ENCODE results near the gene FRMD1.

Gene FRMD1

GRCh38 chr6:168110437-168110836 lies 31.4 kb upstream of the FRMD1 start:
- DNase-seq (ENCODE audit: low spot score) = no peak

GRCh38 chr6:168109171-168109570 lies 30.2 kb upstream of the FRMD1 start:
- DNase-seq (ENCODE audit: low spot score) = no peak

GRCh38 chr6:168107191-168107983 lies 28.4 kb upstream of the FRMD1 start:
- DNase-seq (ENCODE audit: low spot score) = no peak

GRCh38 chr6:168106633-168107005 lies 27.6 kb upstream of the FRMD1 start:
- no peak for DNase-seq (ENCODE audit: low spot score)

- no peak for DNase-seq (ENCODE audit: low spot score)
Observed at GRCh38 chr6:168105813-168106632, 27.0 kb upstream of the FRMD1 start.

- no peak for DNase-seq (ENCODE audit: low spot score)
Observed at GRCh38 chr6:168104636-168105035, 25.6 kb upstream of the FRMD1 start.

GRCh38 chr6:168103050-168103830 lies 24.2 kb upstream of the FRMD1 start:
- no peak for DNase-seq (ENCODE audit: low spot score)

GRCh38 chr6:168102315-168102985 lies 23.4 kb upstream of the FRMD1 start:
- DNase-seq (ENCODE audit: low spot score) = no peak

GRCh38 chr6:168101590-168102314 lies 22.7 kb upstream of the FRMD1 start:
- DNase-seq (ENCODE audit: low spot score) = no peak

- no peak for DNase-seq (ENCODE audit: low spot score)
Observed at GRCh38 chr6:168100803-168101589, 22.0 kb upstream of the FRMD1 start.

- DNase-seq (ENCODE audit: low spot score) = no peak
Observed at GRCh38 chr6:168100011-168100802, 21.2 kb upstream of the FRMD1 start.

- no peak for DNase-seq (ENCODE audit: low spot score)
Observed at GRCh38 chr6:168099201-168100010, 20.4 kb upstream of the FRMD1 start.

- DNase-seq (ENCODE audit: low spot score) = no peak
Observed at GRCh38 chr6:168098431-168098861, 19.4 kb upstream of the FRMD1 start.

- DNase-seq (ENCODE audit: low spot score) = no peak
Observed at GRCh38 chr6:168097621-168098430, 18.8 kb upstream of the FRMD1 start.

GRCh38 chr6:168097221-168097620 lies 18.2 kb upstream of the FRMD1 start:
- DNase-seq (ENCODE audit: low spot score) = no peak

GRCh38 chr6:168096271-168096764 lies 17.3 kb upstream of the FRMD1 start:
- no peak for DNase-seq (ENCODE audit: low spot score)

GRCh38 chr6:168095716-168096250 lies 16.8 kb upstream of the FRMD1 start:
- DNase-seq (ENCODE audit: low spot score) = no peak

Measured in SW480 (cell line).